Hepatocyte (in vitro differentiated cells): ENCODE measurements around the gene FCGBP. TPM values are rescaled to one million over a fixed set of nuclear protein-coding genes. Genes with fewer than 3 reads are reported as not detected.

Experiments
- DNase-seq: peaks from one replicate; pipeline ENCODE4 v3.0.0-alpha.2; 2016; ENCODE audit warnings: low spot score
- H2AFZ ChIP-seq: fragments of 200-600 bp; sonication (generic); 2 replicates; pipeline ENCODE4 v1.6.0; 2016; ENCODE audit warnings: antibody characterized with exemption, mild to moderate bottlenecking
- H3K27ac ChIP-seq: fragments of 200-600 bp; sonication (generic); 2 replicates; pipeline ENCODE4 v1.5.1; 2016; ENCODE audit warnings: mild to moderate bottlenecking
- H3K27me3 ChIP-seq: fragments of 200-600 bp; sonication (generic); 2 replicates; pipeline ENCODE4 v1.6.1; 2016
- H3K36me3 ChIP-seq: fragments of 200-600 bp; sonication (generic); replicated peaks from 2 replicates; pipeline ENCODE4 v1.5.1; 2016; ENCODE audit warnings: low read depth; ENCODE audit not compliant: insufficient read depth
- H3K4me1 ChIP-seq: fragments of 200-600 bp; sonication (generic); 2 replicates; pipeline ENCODE4 v1.5.1; 2016; ENCODE audit warnings: mild to moderate bottlenecking, moderate library complexity; ENCODE audit not compliant: insufficient read depth
- H3K4me2 ChIP-seq: fragments of 200-600 bp; sonication (generic); 2 replicates; pipeline ENCODE4 v1.6.0; 2016
- H3K4me3 ChIP-seq: fragments of 200-600 bp; sonication (generic); 2 replicates; pipeline ENCODE4 v1.5.1; 2016; ENCODE audit warnings: mild to moderate bottlenecking
- H3K79me2 ChIP-seq: fragments of 200-600 bp; sonication (generic); 2 replicates; pipeline ENCODE4 v1.6.0; 2017; ENCODE audit warnings: mild to moderate bottlenecking
- H3K9me2 ChIP-seq: fragments of 200-600 bp; sonication (generic); replicated peaks from 2 replicates; pipeline ENCODE4 v1.6.0; 2017; ENCODE audit warnings: mild to moderate bottlenecking; ENCODE audit not compliant: insufficient read depth
- H3K9me3 ChIP-seq: fragments of 200-600 bp; sonication (generic); 2 replicates; pipeline ENCODE4 v1.5.1; 2016; ENCODE audit warnings: low read depth, mild to moderate bottlenecking
- H4K20me1 ChIP-seq: fragments of 200-600 bp; sonication (generic); 2 replicates; pipeline ENCODE4 v1.6.0; 2016; ENCODE audit warnings: mild to moderate bottlenecking; ENCODE audit not compliant: insufficient read depth, poor library complexity, severe bottlenecking
- EZH2 ChIP-seq: fragments of 200-600 bp; sonication (generic); IDR thresholded peaks from 2 replicates; pipeline ENCODE4 v1.6.1; 2016; ENCODE audit warnings: antibody characterized with exemption, mild to moderate bottlenecking, borderline replicate concordance
- EZH2phosphoT487 ChIP-seq: fragments of 200-600 bp; sonication (generic); IDR thresholded peaks from one replicate; pipeline ENCODE4 v1.6.1; 2018; ENCODE audit warnings: antibody characterized with exemption, mild to moderate bottlenecking, low read depth, moderate library complexity; ENCODE audit not compliant: unreplicated experiment, severe bottlenecking
- WGBS: methylation state at CpG from one replicate; pipeline ENCODE4 v1.1.6; 2016; ENCODE audit warnings: low lambda C conversion rate; ENCODE audit errors: missing lambda C conversion rate; 5-methylcytosine and 5-hydroxymethylcytosine counted together
- polyA plus RNA-seq: library from polyadenylated mRNA; unstranded; fragments of >200 nt; fragmentation: Nextera tagmentation; extraction: Ambion mirVana; gene quantifications from 2 replicates; pipeline ENCODE4 v1.2.1, GENCODE V29; 2016
- total RNA-seq: library from RNA; depleted of rRNA; stranded (reverse); fragments of >200 nt; gene quantifications from 2 replicates; pipeline ENCODE4 v1.2.3, GENCODE V29; 2014
- TF ChIP-seq, protein P1 (sequence below): fragments of 200-600 bp; sonication (generic); IDR thresholded peaks from 2 replicates; pipeline ENCODE4 v1.5.1; 2016; ENCODE audit warnings: antibody characterized with exemption, mild to moderate bottlenecking; ENCODE audit not compliant: poor library complexity

The FCGBP gene
- total and polyA plus RNA-seq, 2 experiments from 2014 or later: 2.4 to 48.2 TPM

DNA sequence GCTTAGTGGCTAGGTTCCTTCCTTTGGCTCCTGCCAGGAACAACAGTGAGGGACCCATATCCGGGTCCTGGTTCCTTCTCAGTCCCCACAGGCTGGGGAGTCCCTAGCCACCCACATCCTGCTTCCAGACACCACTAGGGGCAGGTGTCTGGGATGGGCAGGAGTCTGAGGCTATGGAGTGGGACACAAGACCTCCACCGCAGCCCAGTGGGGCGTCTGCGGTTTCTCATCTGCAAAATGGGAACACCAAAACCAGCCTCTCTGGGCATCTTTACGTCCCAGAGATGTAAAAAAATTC, 879 bp upstream of the FCGBP start:
- 98% methylated on average over 5 of the region's 5 CpGs for WGBS

DNA sequence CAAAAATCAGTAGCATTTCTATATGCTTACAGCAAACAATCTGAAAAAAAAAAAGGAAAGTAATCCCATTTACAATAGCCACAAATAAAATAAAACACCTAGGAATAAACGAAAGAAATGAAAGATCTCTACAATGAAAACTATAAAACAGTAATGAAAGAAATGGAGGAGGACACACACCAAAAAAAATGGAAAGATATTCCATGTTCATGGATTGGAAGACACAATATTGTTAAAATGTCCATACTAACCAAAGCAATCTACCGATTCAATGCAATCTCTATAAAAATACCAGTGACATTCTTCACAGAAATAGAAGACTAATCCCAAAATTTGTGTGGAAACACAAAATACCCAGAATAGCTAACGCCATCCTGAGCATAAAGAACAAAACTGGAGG, 4.7 kb downstream of the FCGBP start:
- Histone ChIP-seq H3K4me3 (no peak overlapping the region), H3K4me2 (no peak overlapping the region), H3K27ac (no peak overlapping the region), H3K36me3 (no peaks in the 10 kb centered on the region), H3K79me2 (no peaks in the 10 kb centered on the region), H3K27me3 (no peaks in the 10 kb centered on the region), H4K20me1 (no peaks in the 10 kb centered on the region), H2AFZ (no peak overlapping the region), H3K4me1 (no peaks in the 10 kb centered on the region), H3K9me2 (no peaks in the 10 kb centered on the region), H3K9me3 (no peaks in the 10 kb centered on the region)
- DNase-seq: no peak
- 84% methylated on average over 3 of the region's 3 CpGs for WGBS
- no peak for TF ChIP-seq EZH2phosphoT487
- TF ChIP-seq EZH2: no peak
- TF ChIP-seq, protein P1, sequence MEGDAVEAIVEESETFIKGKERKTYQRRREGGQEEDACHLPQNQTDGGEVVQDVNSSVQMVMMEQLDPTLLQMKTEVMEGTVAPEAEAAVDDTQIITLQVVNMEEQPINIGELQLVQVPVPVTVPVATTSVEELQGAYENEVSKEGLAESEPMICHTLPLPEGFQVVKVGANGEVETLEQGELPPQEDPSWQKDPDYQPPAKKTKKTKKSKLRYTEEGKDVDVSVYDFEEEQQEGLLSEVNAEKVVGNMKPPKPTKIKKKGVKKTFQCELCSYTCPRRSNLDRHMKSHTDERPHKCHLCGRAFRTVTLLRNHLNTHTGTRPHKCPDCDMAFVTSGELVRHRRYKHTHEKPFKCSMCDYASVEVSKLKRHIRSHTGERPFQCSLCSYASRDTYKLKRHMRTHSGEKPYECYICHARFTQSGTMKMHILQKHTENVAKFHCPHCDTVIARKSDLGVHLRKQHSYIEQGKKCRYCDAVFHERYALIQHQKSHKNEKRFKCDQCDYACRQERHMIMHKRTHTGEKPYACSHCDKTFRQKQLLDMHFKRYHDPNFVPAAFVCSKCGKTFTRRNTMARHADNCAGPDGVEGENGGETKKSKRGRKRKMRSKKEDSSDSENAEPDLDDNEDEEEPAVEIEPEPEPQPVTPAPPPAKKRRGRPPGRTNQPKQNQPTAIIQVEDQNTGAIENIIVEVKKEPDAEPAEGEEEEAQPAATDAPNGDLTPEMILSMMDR: no peak

More for the DNA sequence above, 879 bp upstream of the FCGBP start:
- Histone ChIP-seq H3K4me1 (no peaks in the 10 kb centered on the region), H3K4me3 (no peak overlapping the region), H3K27me3 (no peaks in the 10 kb centered on the region), H3K27ac (no peak overlapping the region), H4K20me1 (no peaks in the 10 kb centered on the region), H3K9me2 (no peaks in the 10 kb centered on the region), H3K36me3 (no peaks in the 10 kb centered on the region), H3K9me3 (no peaks in the 10 kb centered on the region), H3K79me2 (no peaks in the 10 kb centered on the region), H3K4me2 (no peak overlapping the region), H2AFZ (no peak overlapping the region)
- TF ChIP-seq EZH2: no peak
- no peak for TF ChIP-seq EZH2phosphoT487
- TF ChIP-seq, protein P1: no peak
- no peak for DNase-seq

DNA sequence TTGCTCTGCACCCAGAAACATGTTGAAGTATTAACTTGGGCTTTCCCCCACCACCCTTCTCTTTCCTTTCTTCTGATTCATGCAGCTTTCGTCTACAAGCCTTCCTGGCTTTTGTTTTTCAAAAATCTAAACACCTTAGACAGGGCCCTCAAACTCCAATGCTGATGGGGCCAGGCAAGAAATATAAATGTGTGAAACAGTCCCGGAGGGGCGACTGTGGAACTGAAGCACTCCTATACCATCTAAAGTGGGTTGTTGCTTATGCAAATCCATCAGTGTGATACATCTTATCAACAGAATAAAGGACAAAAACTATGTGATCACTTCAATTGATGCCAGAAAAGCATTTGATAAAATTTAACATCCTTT, 6.1 kb downstream of the FCGBP start:
- Histone ChIP-seq H2AFZ (no peak overlapping the region), H3K27me3 (no peaks in the 10 kb centered on the region), H4K20me1 (no peaks in the 10 kb centered on the region), H3K27ac (no peak overlapping the region), H3K4me1 (no peaks in the 10 kb centered on the region), H3K9me2 (no peaks in the 10 kb centered on the region), H3K9me3 (no peaks in the 10 kb centered on the region), H3K4me2 (no peak overlapping the region), H3K4me3 (no peak overlapping the region), H3K79me2 (no peaks in the 10 kb centered on the region), H3K36me3 (no peaks in the 10 kb centered on the region)
- 90% methylated on average over 3 of the region's 3 CpGs for WGBS
- TF ChIP-seq, protein P1: no peak
- TF ChIP-seq EZH2phosphoT487: no peak
- no peak for TF ChIP-seq EZH2
- DNase-seq: no peak
